Pancreas (tissue), 10 donors: Measurements from ENCODE around the gene ADAM23. TPM values are rescaled to one million over a fixed set of nuclear protein-coding genes. Genes with fewer than 3 reads are reported as not detected.

ENCODE experiments used
- ATAC-seq, 4 donors: fragments of 200-7000 bp; cut with Tn5 transposase; one replicate each; pipeline versions ENCODE4 v1.8.0 to v1.9.1; 2020; ENCODE audit warnings: mild to moderate bottlenecking in 4 of 4, moderate library complexity in 4 of 4
- DNase-seq, 6 donors: peaks; one replicate each; pipeline ENCODE4 v3.0.0-alpha.2; 2020
- FAIRE-seq: peaks from 2 replicates; lab custom pipeline; 2012; peaks lifted over from hg19 to GRCh38; lab: Jason Lieb, UNC
- H3K27ac ChIP-seq, 4 donors: fragments of 200-600 bp; sonication (generic); 1 replicate in 3 of 4; 2 replicates in 1 of 4; pipeline versions ENCODE4 v1.5.0 to v1.8.0; 2020
- H3K27me3 ChIP-seq, 4 donors: fragments of 200-600 bp; one replicate each; pipeline ENCODE4 v1.8.0; 2021
- H3K36me3 ChIP-seq, 3 donors: fragments of 200-600 bp; sonication (generic) in 1 of 3; one replicate each; pipeline versions ENCODE4 v1.5.0 to v1.8.0; 2020 to 2021
- H3K4me1 ChIP-seq, 3 donors: fragments of 200-600 bp; one replicate each; pipeline ENCODE4 v1.8.0; 2021
- H3K4me3 ChIP-seq, 4 donors: fragments of 200-600 bp; sonication (generic) in 2 of 4; one replicate each; pipeline versions ENCODE4 v1.5.0 to v1.8.0; 2020 to 2021
- H3K9me3 ChIP-seq, 4 donors: fragments of 200-600 bp; one replicate each; pipeline ENCODE4 v1.8.0; 2021
- WGBS, 2 donors: extraction: QIAGEN DNeasy Blood & Tissue Kit; methylation state at CpG; one replicate each; pipeline ENCODE4 v1.1.7; 2013; 5-methylcytosine and 5-hydroxymethylcytosine counted together
- intact Hi-C, 3 donors: fragments of 100-400 bp; cut with DNase I; formaldehyde crosslinking; loops; one replicate each; pipeline versions ENCODE4 v1.11.1 to v1.14.2; 2022
- polyA plus RNA-seq, 2 donors: library from polyadenylated mRNA; stranded (reverse); fragments of 200-250 nt; gene quantifications; one replicate each; pipeline ENCODE4 v1.2.3, GENCODE V29; 2013
- total RNA-seq, 6 donors: library from RNA; stranded (reverse); fragmentation: NEBNext Ultra II Directional in 4 of 6; extraction: Animal tissue kit (Norgen Biotek cat#: 25700) in 4 of 6; gene quantifications; one replicate each; pipeline versions ENCODE4 v1.2.1 to v1.2.4, GENCODE V29; 2021 to 2023
- TF ChIP-seq, protein P1 (sequence below), 4 donors: fragments of 200-600 bp; sonication (generic) in 3 of 4; IDR thresholded peaks; one replicate each; pipeline versions ENCODE4 v1.5.0 to v1.8.0; 2021; ENCODE audit warnings: antibody characterized with exemption in 4 of 4
- donor health status: healthy with polysubstance abuse.
- donor health status: DM: no; HTN: no; CAD: no; lungs with moderate emphysema.
- donor health status: DM: no; HTN: no; CAD: no.
- donor health status: control.
- donor health status: control.
- donor health status: Bipolar disorder and iron deficiency.
- donor health status: DM: yes; HTN: yes; CAD: no.
- donor health status: DM: no; HTN: no; CAD: no.
- donor health status: DM: no; HTN: no; CAD: no.
- donor health status: DM: yes; HTN: yes; CAD: no.

The ADAM23 gene
- total and polyA plus RNA-seq, 8 donors = 0.11 to 0.92 (median 0.55) TPM

DNA sequence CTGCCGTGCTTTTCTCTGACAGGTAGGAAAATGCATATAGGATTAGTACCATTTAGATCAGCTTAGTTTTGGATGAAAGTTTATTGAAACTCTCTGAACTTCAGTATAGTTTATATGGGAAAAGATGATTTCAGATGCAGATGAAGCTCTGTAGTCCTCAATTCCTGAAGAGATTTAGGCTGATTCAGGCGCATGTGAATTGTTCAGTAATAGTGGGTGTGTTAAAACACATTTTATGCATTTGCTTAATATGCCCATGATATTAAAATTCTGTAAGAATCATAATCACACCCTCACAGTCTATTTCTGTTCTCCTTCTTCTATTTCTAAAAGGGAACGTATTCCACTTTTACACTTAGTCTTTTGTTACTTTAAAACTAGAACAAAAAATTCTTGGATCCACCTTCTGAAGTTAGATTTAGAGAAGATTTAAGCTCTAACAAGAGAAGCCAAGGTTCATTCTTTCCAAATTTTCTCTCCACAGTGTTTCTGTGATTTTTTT is 154.4 kb downstream of the ADAM23 start:
- DNase-seq (no peak), ATAC-seq (no peak), FAIRE-seq (no peak)
- Histone ChIP-seq H3K4me3 (no peak overlapping the region), H3K9me3 (no peaks in the 10 kb centered on the region), H3K27me3 (no peaks in the 10 kb centered on the region), H3K4me1 (no peaks in the 10 kb centered on the region), H3K27ac (no peak overlapping the region), H3K36me3 (no peaks in the 10 kb centered on the region)
- TF ChIP-seq, protein P1, sequence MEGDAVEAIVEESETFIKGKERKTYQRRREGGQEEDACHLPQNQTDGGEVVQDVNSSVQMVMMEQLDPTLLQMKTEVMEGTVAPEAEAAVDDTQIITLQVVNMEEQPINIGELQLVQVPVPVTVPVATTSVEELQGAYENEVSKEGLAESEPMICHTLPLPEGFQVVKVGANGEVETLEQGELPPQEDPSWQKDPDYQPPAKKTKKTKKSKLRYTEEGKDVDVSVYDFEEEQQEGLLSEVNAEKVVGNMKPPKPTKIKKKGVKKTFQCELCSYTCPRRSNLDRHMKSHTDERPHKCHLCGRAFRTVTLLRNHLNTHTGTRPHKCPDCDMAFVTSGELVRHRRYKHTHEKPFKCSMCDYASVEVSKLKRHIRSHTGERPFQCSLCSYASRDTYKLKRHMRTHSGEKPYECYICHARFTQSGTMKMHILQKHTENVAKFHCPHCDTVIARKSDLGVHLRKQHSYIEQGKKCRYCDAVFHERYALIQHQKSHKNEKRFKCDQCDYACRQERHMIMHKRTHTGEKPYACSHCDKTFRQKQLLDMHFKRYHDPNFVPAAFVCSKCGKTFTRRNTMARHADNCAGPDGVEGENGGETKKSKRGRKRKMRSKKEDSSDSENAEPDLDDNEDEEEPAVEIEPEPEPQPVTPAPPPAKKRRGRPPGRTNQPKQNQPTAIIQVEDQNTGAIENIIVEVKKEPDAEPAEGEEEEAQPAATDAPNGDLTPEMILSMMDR (IDR thresholded peaks at IDR 0.05) = no peak
- intact Hi-C loops = no loop called here
- 89 to 91% methylated on average over 3 of the region's 3 CpGs for WGBS, 2 donors

DNA sequence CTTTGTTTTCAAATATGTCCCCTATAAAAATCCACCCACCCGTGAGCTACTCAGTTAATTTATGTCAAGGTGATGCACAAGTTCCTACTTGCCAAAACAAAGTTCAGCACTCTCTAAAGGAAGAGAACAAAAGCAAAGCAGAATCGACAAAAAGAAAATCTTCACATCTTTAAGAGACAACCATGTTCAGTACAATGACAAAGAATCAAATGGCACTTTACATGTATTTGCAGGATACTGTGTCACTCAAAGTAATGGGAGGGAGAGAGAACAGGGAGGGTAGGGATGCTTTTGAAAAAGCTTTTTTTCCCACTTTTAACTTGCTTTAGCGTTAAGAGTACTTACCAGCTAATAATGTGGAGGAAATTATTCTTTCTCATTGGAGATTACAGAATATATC is 159.9 kb downstream of the ADAM23 start:
- no peaks in the 10 kb centered on the region for H3K9me3 ChIP-seq
- DNase-seq (no peak), FAIRE-seq (no peak), ATAC-seq (no peak)
- intact Hi-C loops = no loop called here
- no peaks in the 10 kb centered on the region for H3K4me1 ChIP-seq
- no peaks in the 10 kb centered on the region for H3K36me3 ChIP-seq
- TF ChIP-seq, protein P1 (IDR thresholded peaks at IDR 0.05) = no peak
- H3K4me3 ChIP-seq = no peak overlapping the region
- no peaks in the 10 kb centered on the region for H3K27me3 ChIP-seq
- 74 to 78% methylated on average over 3 of the region's 3 CpGs for WGBS, 2 donors
- no peak overlapping the region for H3K27ac ChIP-seq

DNA sequence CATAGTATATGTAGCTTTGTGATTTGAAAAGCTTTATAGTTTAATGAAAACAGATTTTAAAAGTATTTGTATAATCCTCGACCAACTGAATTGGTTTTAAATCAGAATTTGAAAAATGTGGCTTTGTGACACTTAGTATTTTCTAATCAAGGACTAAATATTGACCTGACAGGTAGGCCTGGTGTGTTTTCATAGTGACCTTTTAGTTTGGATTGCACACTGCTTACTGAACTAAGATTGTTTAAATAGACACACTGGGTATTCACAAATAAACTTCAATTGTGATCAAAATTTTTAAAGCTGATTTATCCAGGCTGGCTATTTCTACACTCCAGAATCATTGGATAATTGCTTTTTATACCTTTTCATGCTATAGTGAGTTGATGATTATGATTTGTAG is 167.1 kb downstream of the ADAM23 start:
- Histone ChIP-seq H3K9me3 (no peaks in the 10 kb centered on the region), H3K36me3 (no peaks in the 10 kb centered on the region), H3K4me1 (no peaks in the 10 kb centered on the region), H3K27ac (no peak overlapping the region), H3K27me3 (no peaks in the 10 kb centered on the region), H3K4me3 (no peak overlapping the region)
- ATAC-seq = no peak
- WGBS, 2 donors = 30 to 39% methylated on average over 1 of the region's 1 CpG
- FAIRE-seq = no peak
- intact Hi-C loops = no loop called here
- TF ChIP-seq, protein P1 (IDR thresholded peaks at IDR 0.05) = no peak
- DNase-seq = no peak

GRCh38 chr2:206611191-206611590 is 167.9 kb downstream of the ADAM23 start:
- no peaks in the 10 kb centered on the region for H3K36me3 ChIP-seq
- no peak for ATAC-seq
- H3K27ac ChIP-seq = no peak overlapping the region
- 89 to 91% methylated on average over 6 of the region's 6 CpGs for WGBS, 2 donors
- H3K9me3 ChIP-seq = no peaks in the 10 kb centered on the region
- H3K4me1 ChIP-seq = no peaks in the 10 kb centered on the region
- FAIRE-seq = no peak
- intact Hi-C loops = no loop called here
- TF ChIP-seq, protein P1 (IDR thresholded peaks at IDR 0.05) = no peak
- H3K27me3 ChIP-seq = no peaks in the 10 kb centered on the region
- no peak overlapping the region for H3K4me3 ChIP-seq
- DNase-seq = no peak

GRCh38 chr2:206611736-206612135 is 168.4 kb downstream of the ADAM23 start:
- Histone ChIP-seq H3K9me3 (no peaks in the 10 kb centered on the region), H3K4me3 (no peak overlapping the region), H3K4me1 (no peaks in the 10 kb centered on the region), H3K27me3 (no peaks in the 10 kb centered on the region), H3K27ac (no peak overlapping the region), H3K36me3 (no peaks in the 10 kb centered on the region)
- no peak for ATAC-seq
- intact Hi-C loops = no loop called here
- TF ChIP-seq, protein P1 (IDR thresholded peaks at IDR 0.05) = no peak
- no peak for DNase-seq
- 38 to 53% methylated on average over 3 of the region's 3 CpGs for WGBS, 2 donors
- FAIRE-seq = no peak
